ENCODE results near the gene CSNK1G1.

- TF ChIP-seq CTCF (IDR thresholded peaks at IDR 0.05; ENCODE audit: low read length): no peak
- TF ChIP-seq EZH2 (optimal IDR thresholded peaks at IDR 0.05; ENCODE audit: low read depth, low read length): no peak
Observed at GRCh38 chr15:64127521-64128270, 228.3 kb downstream of the CSNK1G1 start.
